H1 (cell line): ENCODE results near the gene ADA. TPM values are rescaled to one million over a fixed set of nuclear protein-coding genes. Genes with fewer than 3 reads are reported as not detected.

Experiments
- CTCF ChIA-PET: fragments of 300-600 bp; sonication (Branson Sonifier 250); formaldehyde crosslinking; loops from one replicate; lab custom pipeline; 2021; ENCODE audit not compliant: partially characterized antibody; lab: Charles Lee
- POLR2A ChIA-PET: fragments of 300-600 bp; sonication (Branson Sonifier 250); formaldehyde crosslinking; loops from one replicate; lab custom pipeline; 2021; ENCODE audit warnings: inconsistent platforms; ENCODE audit not compliant: partially characterized antibody; lab: Charles Lee
- DNase-seq, 2 experiments: peaks; one replicate each; pipeline versions ENCODE4 v3.0.0 to v3.0.0-alpha.2; 2010 to 2022; ENCODE audit warnings: low spot score in 2 of 2, low read depth in 1 of 2, mixed read lengths in 1 of 2
- FAIRE-seq: peaks from 2 replicates; lab custom pipeline; 2011; peaks lifted over from hg19 to GRCh38; lab: Jason Lieb, UNC
- H2AFZ ChIP-seq: 2 replicates; pipeline ENCODE4 v1.8.1; 2012; ENCODE audit warnings: low read length, inconsistent platforms
- H2AK5ac ChIP-seq: 2 replicates; pipeline ENCODE4 v1.6.1; 2013; ENCODE audit warnings: low read depth, low read length
- H2BK120ac ChIP-seq: replicated peaks from 2 replicates; pipeline ENCODE3; 2013; ENCODE audit warnings: low read depth, low read length, inconsistent platforms
- H2BK12ac ChIP-seq: 2 replicates; pipeline ENCODE4 v1.6.1; 2013; ENCODE audit warnings: low read depth, low read length
- H2BK15ac ChIP-seq: 2 replicates; pipeline ENCODE4 v1.6.1; 2013; ENCODE audit warnings: low read length
- H2BK20ac ChIP-seq: 2 replicates; pipeline ENCODE4 v1.6.1; 2013; ENCODE audit warnings: low read length
- H2BK5ac ChIP-seq: 2 replicates; pipeline ENCODE4 v1.6.1; 2013; ENCODE audit warnings: low read depth, low read length
- H3K14ac ChIP-seq: 2 replicates; pipeline ENCODE4 v1.6.1; 2013; ENCODE audit warnings: inconsistent platforms; ENCODE audit not compliant: insufficient read length
- H3K18ac ChIP-seq: 2 replicates; pipeline ENCODE4 v1.6.1; 2013; ENCODE audit warnings: low read length; ENCODE audit errors: extremely low read depth
- H3K23ac ChIP-seq: 2 replicates; pipeline ENCODE4 v1.6.1; 2013; ENCODE audit warnings: inconsistent platforms; ENCODE audit not compliant: insufficient read length
- H3K23me2 ChIP-seq: 2 replicates; pipeline ENCODE4 v1.6.1; 2013; ENCODE audit warnings: low read depth, low read length
- H3K27ac ChIP-seq: 2 replicates; pipeline ENCODE4 v1.6.1; 2011; ENCODE audit warnings: low read depth, low read length, inconsistent platforms
- H3K27me3 ChIP-seq, 4 experiments: replicated peaks in 1 of 4; 1 replicate in 1 of 4; 2 replicates in 3 of 4; pipeline versions ENCODE4 v1.6.1 to v1.8.1; 2011 to 2013; ENCODE audit warnings: low read length in 3 of 4, mild to moderate bottlenecking in 3 of 4, inconsistent platforms in 2 of 4, mixed read lengths in 2 of 4, moderate library complexity in 1 of 4; ENCODE audit not compliant: control insufficient read depth in 3 of 4, insufficient read depth in 3 of 4; ENCODE audit errors: extremely low read depth in 1 of 4
- H3K36me3 ChIP-seq, 4 experiments: 2 replicates each; pipeline versions ENCODE4 v1.6.1 to v1.8.1; 2011 to 2013; ENCODE audit warnings: mild to moderate bottlenecking in 4 of 4, low read length in 3 of 4, moderate library complexity in 2 of 4, control low read depth in 1 of 4, inconsistent platforms in 1 of 4; ENCODE audit not compliant: insufficient read depth in 4 of 4, control insufficient read depth in 2 of 4
- H3K4ac ChIP-seq: replicated peaks from 2 replicates; pipeline ENCODE3; 2013; ENCODE audit warnings: low read length, low read depth, mixed read lengths, inconsistent platforms; ENCODE audit not compliant: insufficient read length
- H3K4me1 ChIP-seq, 4 experiments: replicated peaks in 1 of 4; 1 replicate in 1 of 4; 2 replicates in 3 of 4; pipeline versions ENCODE4 v1.6.1 to v1.8.1; 2011 to 2013; ENCODE audit warnings: low read length in 3 of 4, inconsistent platforms in 2 of 4, mixed read lengths in 1 of 4; ENCODE audit not compliant: insufficient read depth in 4 of 4, control insufficient read depth in 3 of 4
- H3K4me2 ChIP-seq, 2 experiments: 2 replicates each; pipeline versions ENCODE4 v1.6.1 to v1.8.1; 2011 to 2013; ENCODE audit warnings: low read depth in 2 of 2, low read length in 2 of 2, control low read depth in 1 of 2, inconsistent platforms in 1 of 2, mild to moderate bottlenecking in 1 of 2; ENCODE audit not compliant: insufficient read depth in 1 of 2
- H3K4me3 ChIP-seq, 4 experiments: fragments of 200-600, 300-600 bp in 1 of 4; sonication (generic), shearing (Covaris generic), sonication (Bioruptor Twin) in 1 of 4; 2 replicates each; pipeline versions ENCODE4 v1.5.1 to v1.8.1; 2011 to 2016; ENCODE audit warnings: low read length in 4 of 4, low read depth in 3 of 4, control low read depth in 2 of 4, inconsistent platforms in 2 of 4, mild to moderate bottlenecking in 2 of 4, mixed read lengths in 1 of 4, moderate library complexity in 1 of 4; ENCODE audit not compliant: insufficient read depth in 2 of 4; ENCODE audit errors: extremely low read depth in 1 of 4
- H3K56ac ChIP-seq: replicated peaks from 2 replicates; pipeline ENCODE3; 2013; ENCODE audit warnings: low read depth, mild to moderate bottlenecking, mixed read lengths, low read length, inconsistent platforms; ENCODE audit not compliant: insufficient read length
- H3K79me1 ChIP-seq: 2 replicates; pipeline ENCODE4 v1.6.1; 2013; ENCODE audit warnings: low read depth, low read length, control low read depth
- H3K79me2 ChIP-seq, 2 experiments: 2 replicates each; pipeline versions ENCODE4 v1.6.1 to v1.8.1; 2012 to 2013; ENCODE audit warnings: low read length in 2 of 2, mild to moderate bottlenecking in 2 of 2, inconsistent platforms in 1 of 2; ENCODE audit not compliant: insufficient read depth in 2 of 2, control insufficient read depth in 1 of 2
- H3K9ac ChIP-seq, 4 experiments: replicated peaks in 1 of 4; 1 replicate in 1 of 4; 2 replicates in 3 of 4; pipeline versions ENCODE4 v1.6.1 to v1.8.1; 2011 to 2013; ENCODE audit warnings: low read depth in 3 of 4, low read length in 3 of 4, control low read depth in 2 of 4, mild to moderate bottlenecking in 2 of 4, moderate library complexity in 2 of 4, inconsistent platforms in 1 of 4; ENCODE audit errors: extremely low read depth in 1 of 4
- H3K9me3 ChIP-seq, 2 experiments: 2 replicates each; pipeline versions ENCODE4 v1.6.1 to v1.8.1; 2012 to 2013; ENCODE audit warnings: mild to moderate bottlenecking in 2 of 2, moderate library complexity in 2 of 2, control low read depth in 1 of 2, inconsistent platforms in 1 of 2, low read depth in 1 of 2, low read length in 1 of 2, mixed read lengths in 1 of 2; ENCODE audit not compliant: insufficient read depth in 2 of 2
- H4K20me1 ChIP-seq, 2 experiments: replicated peaks in 1 of 2; 2 replicates each; pipeline versions ENCODE3 to v1.8.1; 2011 to 2013; ENCODE audit warnings: inconsistent platforms in 2 of 2, low read length in 2 of 2, mild to moderate bottlenecking in 1 of 2; ENCODE audit not compliant: insufficient read depth in 2 of 2, control insufficient read depth in 1 of 2
- H4K5ac ChIP-seq: 2 replicates; pipeline ENCODE4 v1.6.1; 2013; ENCODE audit warnings: low read length, low read depth, mixed read lengths, inconsistent platforms; ENCODE audit not compliant: insufficient read length
- H4K8ac ChIP-seq: 2 replicates; pipeline ENCODE4 v1.8.0; 2013; ENCODE audit warnings: mild to moderate bottlenecking, moderate library complexity, low read length, inconsistent platforms; ENCODE audit not compliant: insufficient read depth; ENCODE audit errors: extremely low read depth
- H4K91ac ChIP-seq: replicated peaks from 2 replicates; pipeline ENCODE3; 2013; ENCODE audit warnings: low read length, mixed read lengths, inconsistent platforms; ENCODE audit not compliant: insufficient read length
- CHD1 ChIP-seq: IDR thresholded peaks from 2 replicates; pipeline ENCODE4 v1.6.1; 2012; ENCODE audit warnings: low read depth, low read length, improper control_type of control experiment
- WGBS, 2 experiments: shearing (Covaris generic) in 1 of 2; methylation state at CpG; one replicate each; pipeline versions ENCODE4 v1.1.6 to v1.1.7; 2013 to 2015; ENCODE audit warnings: low lambda C conversion rate in 2 of 2, mixed read lengths in 2 of 2, inconsistent platforms in 1 of 2, low coverage in 1 of 2, missing lambda C conversion rate in 1 of 2; ENCODE audit not compliant: insufficient replicate concordance in 2 of 2, insufficient coverage in 1 of 2, insufficient read length in 1 of 2; ENCODE audit errors: extremely low coverage in 1 of 2, missing lambda C conversion rate in 1 of 2; 5-methylcytosine and 5-hydroxymethylcytosine counted together
- polyA plus RNA-seq, 7 experiments: library from polyadenylated mRNA; depleted of rRNA in 3 of 7; stranded (reverse) in 5 of 7; unstranded in 2 of 7; fragments of >200 nt in 5 of 7; fragments of 200-250 nt in 2 of 7; gene quantifications; 1 replicate in 5 of 7; 2 replicates in 1 of 7; 4 replicates in 1 of 7; pipeline versions ENCODE4 v1.2.1 to v1.2.3, GENCODE V29; 2011 to 2013; ENCODE audit warnings: missing spikeins in 2 of 7, mixed read lengths in 2 of 7
- total RNA-seq: library from RNA; stranded (reverse); fragmentation: NEBNext Ultra II Directional; extraction: Animal tissue kit (Norgen Biotek cat#: 25700); gene quantifications from 2 replicates; pipeline ENCODE4 v1.2.1, GENCODE V29; 2021

ADA gene
- total and polyA plus RNA-seq, 2 of the 8 experiments (the other 6 are each of a cell fraction or from before 2014, with no cell fraction given) = 19.9 to 32.8 TPM

GRCh38 chr20:44629017-44629385 lies 22.5 kb downstream of the ADA start:
- no peak overlapping the region for H2BK12ac ChIP-seq
- WGBS, 2 experiments = 87% methylated on average over 7 of the region's 9 CpGs; no CpG with 5 or more reads in 1 of the 2 experiments
- no peak for TF ChIP-seq CHD1

More at GRCh38 chr20:44629017-44629385, 22.5 kb downstream of the ADA start:
- H3K4ac ChIP-seq = no peak overlapping the region
- no peak overlapping the region for H3K27ac ChIP-seq
- H3K79me1 ChIP-seq = no peaks in the 10 kb centered on the region; the same call in 1 of the 2 replicates
- H2AFZ ChIP-seq = no peak overlapping the region
- peak overlapping the region; percentile 72; the same call in 1 of the 2 replicates for H2BK15ac ChIP-seq
- H4K20me1 ChIP-seq = peaks cover 0 to 7% of the 10 kb centered on the region in 2 experiments
- peaks cover 0 to 5% (median 0%) of the 10 kb centered on the region in 4 experiments; a peak in 1 of 8 replicates for H3K36me3 ChIP-seq
- POLR2A ChIA-PET = interaction anchor here (0.6 kb wide), 1 partner anchor 20 kb away, joined by 3 read pairs; no protein-coding TSS in a partner anchor
- no peaks in the 10 kb centered on the region for H3K79me2 ChIP-seq
- no peak for FAIRE-seq
- no peak overlapping the region for H2AK5ac ChIP-seq
- DNase-seq = no peak
- no peaks in the 10 kb centered on the region for H3K27me3 ChIP-seq
- H3K9me3 ChIP-seq = no peaks in the 10 kb centered on the region
- H3K14ac ChIP-seq = no peak overlapping the region
- no peak overlapping the region for H2BK20ac ChIP-seq
- H3K4me1 ChIP-seq = peaks cover 0 to 3% (median 0%) of the 10 kb centered on the region in 4 experiments; a peak in 3 of 7 replicates
- H3K4me3 ChIP-seq = no peak overlapping the region
- H3K23ac ChIP-seq = no peak overlapping the region
- no peak overlapping the region for H3K4me2 ChIP-seq
- H3K18ac ChIP-seq = no peak overlapping the region; the same call in 1 of the 2 replicates
- no peak overlapping the region for H4K91ac ChIP-seq
- H3K56ac ChIP-seq = no peak overlapping the region
- CTCF ChIA-PET = interaction anchor here (0.7 to 2.5 kb wide), 6 partner anchors 11 to 198 kb away, joined by 3 to 11 read pairs (median 4); no protein-coding TSS in a partner anchor
- H2BK5ac ChIP-seq = no peak overlapping the region
- H3K23me2 ChIP-seq = no peaks in the 10 kb centered on the region
- no peak overlapping the region for H4K5ac ChIP-seq
- no peak overlapping the region for H3K9ac ChIP-seq
- no peak overlapping the region for H2BK120ac ChIP-seq
- H4K8ac ChIP-seq = 0 out of 2 replicates have a peak overlapping the region, but pooled peaks have one; percentile 16
